Stimulated activated naive CD4-positive, alpha-beta T cell (primary cell): Measurements from ENCODE around the gene RNF126.
A peak's percentile ranks its signal among the peaks of the same experiment; 100 is the strongest.
"Not testable (repeated sequence)": the region's sequence is repeated elsewhere in the genome, so short reads cannot be mapped to it uniquely, and the experiment has no call there.

Experiments used
- DNase-seq, 6 experiments: peaks; one replicate each; lab custom pipeline; 2025; lab: John Stamatoyannopoulos, UW

The RNF126 gene

GRCh38 chr19:628168-628567 lies 34.8 kb downstream of the RNF126 start:
- DNase-seq: peak in 1 of 6 experiments; percentile 10

GRCh38 chr19:626566-626965 lies 36.4 kb downstream of the RNF126 start:
- not testable (repeated sequence) for DNase-seq

GRCh38 chr19:625257-625656 lies 37.8 kb downstream of the RNF126 start:
- no peak for DNase-seq

- no peak for DNase-seq
Observed at GRCh38 chr19:624433-625109, 38.4 kb downstream of the RNF126 start.

- no peak for DNase-seq
Observed at GRCh38 chr19:623974-624373, 39.0 kb downstream of the RNF126 start.

DNA sequence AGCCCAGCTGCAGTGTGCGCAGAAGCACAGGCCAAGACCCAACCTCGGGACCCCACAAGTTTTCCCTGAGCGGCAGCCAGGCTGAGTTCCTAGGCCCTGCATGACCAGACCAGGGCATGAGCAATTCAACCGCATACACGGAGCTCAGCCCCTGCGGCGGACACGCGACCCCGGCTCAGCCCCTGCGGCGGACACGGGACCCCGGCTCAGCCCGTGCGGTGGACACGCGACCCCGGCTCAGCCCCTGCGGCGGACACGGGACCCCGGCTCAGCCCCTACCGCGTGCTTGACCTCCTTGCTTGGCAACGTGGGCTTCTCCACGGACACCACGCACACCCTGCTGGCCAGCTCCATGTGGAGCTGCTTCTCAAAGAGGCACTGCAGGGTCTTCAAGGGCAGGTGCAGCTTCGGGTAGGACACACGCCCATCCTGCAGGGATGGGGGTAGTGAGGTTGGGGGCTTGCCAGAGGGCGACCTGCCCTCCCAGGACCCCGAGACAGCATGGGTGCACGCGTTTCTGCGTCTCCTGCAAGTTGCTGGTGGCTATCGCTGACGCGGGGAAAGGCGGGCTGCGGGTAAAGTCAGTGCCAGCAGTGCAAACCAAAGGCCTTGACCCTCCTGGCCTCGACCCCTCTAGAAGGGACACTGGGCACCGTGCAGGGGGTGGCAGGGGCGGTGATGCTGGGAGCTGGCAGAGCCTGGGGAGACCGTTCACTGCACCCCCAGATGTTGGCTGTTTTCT lies 39.7 kb downstream of the RNF126 start:
- no peak for DNase-seq

DNA sequence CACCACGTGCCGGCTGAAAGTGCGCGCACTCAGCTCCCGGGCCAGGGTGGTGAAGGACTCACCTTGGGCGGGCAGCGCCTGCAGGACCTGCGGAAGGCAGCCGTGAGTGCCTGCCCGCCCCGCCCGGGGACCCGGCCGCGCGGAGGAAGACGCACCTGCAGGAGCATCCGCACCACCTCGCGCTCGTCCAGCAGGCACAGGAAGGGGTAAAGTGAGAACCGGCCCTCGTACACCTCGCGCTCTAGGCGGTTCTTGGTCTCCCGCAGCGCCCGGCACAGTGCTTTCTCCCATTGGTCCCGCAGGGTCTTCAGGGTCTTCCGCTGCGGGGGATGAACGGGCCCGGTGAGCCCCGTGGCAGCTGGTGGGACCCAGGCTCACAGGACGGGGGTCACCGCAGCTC lies 40.3 kb downstream of the RNF126 start:
- DNase-seq: no peak

DNA sequence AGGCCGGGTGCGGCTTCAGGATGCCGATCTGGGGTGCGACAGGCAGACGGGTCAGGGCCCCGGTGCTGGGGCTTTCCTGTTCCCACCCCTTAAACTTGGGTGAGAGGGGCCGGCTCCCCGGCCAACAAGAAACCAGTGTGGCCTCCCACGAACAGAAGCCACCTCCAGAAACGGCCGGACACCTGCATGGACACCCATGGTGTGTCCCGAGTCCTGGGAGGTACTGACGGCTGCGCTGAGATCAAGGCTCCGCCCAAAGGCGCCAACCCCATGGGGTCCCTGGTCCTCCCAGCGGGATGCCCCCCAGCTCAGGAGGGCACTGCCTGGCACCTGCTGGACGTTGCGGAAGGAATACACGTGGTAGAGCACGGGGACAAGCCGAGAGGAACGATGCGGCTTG lies 41.2 kb downstream of the RNF126 start:
- no peak for DNase-seq

DNA sequence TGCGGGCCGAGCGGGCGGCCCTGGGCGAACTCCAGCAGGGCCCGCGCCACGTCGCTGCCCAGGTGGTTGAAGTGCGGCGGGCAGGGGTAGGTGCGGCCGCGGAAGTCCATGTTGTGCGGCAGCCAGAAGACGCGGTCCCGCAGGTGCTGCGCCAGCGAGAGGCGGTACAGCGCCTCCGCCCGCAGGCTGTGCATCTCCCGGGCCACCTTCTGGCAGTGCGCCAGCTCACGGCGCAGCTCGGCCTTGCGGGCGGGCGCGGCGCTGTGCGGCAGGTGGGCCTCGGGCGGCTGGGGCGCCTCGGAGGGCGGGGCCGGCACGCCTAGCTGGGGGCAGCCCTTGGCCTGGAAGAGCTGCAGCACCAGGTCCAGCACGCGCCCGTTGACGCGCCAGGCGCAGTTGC lies 41.8 kb downstream of the RNF126 start:
- not testable (repeated sequence) for DNase-seq

DNA sequence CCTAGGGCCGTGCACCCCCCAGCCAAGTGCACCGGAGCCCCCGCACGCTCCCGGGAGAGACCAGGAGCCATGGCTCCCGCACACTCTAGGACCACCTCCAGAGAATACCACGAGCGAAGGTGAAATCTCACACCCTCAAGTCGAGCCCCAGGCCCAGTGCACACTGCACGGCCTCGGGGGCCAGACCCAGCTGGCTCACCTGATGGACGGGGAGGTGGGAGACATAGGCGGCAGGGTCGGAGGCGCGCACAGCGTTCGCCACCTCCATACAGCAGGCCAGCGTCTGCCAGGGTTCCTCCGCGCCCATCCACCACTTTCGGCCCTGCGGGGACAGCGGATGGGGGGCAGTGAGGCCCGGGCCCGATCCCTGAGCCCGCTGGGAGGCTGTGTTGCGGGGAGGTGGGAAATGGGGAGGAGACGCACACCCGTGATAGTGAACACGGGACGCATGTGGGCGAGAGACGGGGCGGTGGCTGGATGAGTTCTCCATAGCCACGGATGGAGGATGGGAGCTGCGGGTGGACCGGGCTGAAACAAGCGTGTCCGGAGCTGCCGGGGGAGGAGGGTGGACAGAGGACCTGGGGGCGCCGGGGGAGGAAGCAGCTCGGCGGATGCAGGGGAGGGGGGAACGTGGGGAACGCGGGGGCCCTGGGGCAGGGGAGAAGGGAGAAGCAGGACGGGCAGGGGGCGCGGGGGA lies 42.7 kb downstream of the RNF126 start:
- no peak for DNase-seq

GRCh38 chr19:619286-620002 lies 43.6 kb downstream of the RNF126 start:
- DNase-seq: no peak

GRCh38 chr19:618674-619285 lies 44.2 kb downstream of the RNF126 start:
- DNase-seq: no peak

GRCh38 chr19:618247-618619 lies 44.8 kb downstream of the RNF126 start:
- no peak for DNase-seq

DNA sequence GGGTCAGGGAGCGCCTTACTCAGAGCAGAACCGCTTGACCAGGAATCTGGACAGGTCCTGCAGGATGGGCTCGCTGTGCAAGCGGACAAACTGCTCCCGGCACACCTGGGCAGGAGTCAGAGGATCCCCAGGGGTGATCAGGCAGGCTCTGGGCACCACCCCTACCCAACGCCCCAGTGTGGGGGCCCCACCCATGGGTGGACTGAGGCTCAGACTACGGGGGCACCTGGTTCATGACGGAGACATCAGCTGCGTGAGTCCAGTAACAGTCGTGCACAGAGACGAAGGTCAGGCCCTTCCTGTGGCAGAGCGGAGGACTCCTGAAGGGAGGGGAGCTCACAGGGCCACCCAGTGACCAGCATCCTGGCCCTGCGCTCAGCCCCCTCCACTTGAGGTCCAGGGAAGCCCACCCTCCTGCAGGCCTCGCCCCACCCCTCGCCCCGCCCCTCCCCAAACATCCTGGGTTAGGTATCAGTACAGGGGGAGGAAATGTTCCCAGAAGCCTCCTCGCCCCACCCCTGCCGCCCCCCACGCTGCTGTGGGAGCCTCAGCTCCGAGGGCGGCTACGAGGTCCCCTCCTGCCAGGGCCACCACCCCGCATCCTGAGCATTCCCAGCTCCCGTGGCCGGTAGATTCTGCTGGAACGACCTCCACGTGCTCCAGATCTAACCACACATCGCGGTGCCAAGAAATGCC lies 45.3 kb downstream of the RNF126 start:
- no peak for DNase-seq

GRCh38 chr19:616747-617526 lies 46.1 kb downstream of the RNF126 start:
- no peak for DNase-seq

- no peak for DNase-seq
Observed at GRCh38 chr19:616062-616700, 46.8 kb downstream of the RNF126 start.

DNA sequence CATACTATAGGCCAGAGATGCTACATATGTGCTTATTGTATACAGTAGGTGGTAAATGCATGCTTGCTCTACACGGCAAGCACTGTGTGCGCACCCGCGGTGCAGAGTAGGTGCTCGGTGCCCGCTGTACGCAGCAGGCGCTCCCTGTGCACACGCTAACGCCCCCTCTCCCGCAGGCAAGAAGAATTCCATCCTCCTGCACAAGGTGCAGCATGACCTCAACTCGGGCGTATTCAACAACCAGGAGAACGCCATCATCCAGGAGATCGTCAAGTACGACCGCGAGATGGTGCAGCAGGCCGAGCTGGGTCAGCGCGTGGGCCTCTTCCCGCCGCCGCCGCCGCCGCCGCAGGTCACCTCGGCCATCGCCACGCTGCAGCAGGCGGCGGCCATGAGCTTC lies 47.4 kb downstream of the RNF126 start:
- no peak for DNase-seq

- no peak for DNase-seq
Observed at GRCh38 chr19:613732-614567, 49.1 kb downstream of the RNF126 start.

GRCh38 chr19:612941-613340 lies 50.1 kb downstream of the RNF126 start:
- DNase-seq: no peak
